HEK293 (cell line): ENCODE measurements around the gene C7orf57.

Source experiments
- CTCF ChIA-PET: fragments of 350-600 bp; formaldehyde crosslinking; extraction: SDS; loops from one replicate; lab custom pipeline; 2021; ENCODE audit warnings: antibody characterized with exemption; lab: Yijun Ruan, JAX
- POLR2A ChIA-PET: fragments of 300-600 bp; formaldehyde crosslinking; extraction: SDS; loops from one replicate; lab custom pipeline; 2020; ENCODE audit warnings: antibody characterized with exemption, inconsistent platforms; lab: Yijun Ruan, JAX
- H3K27ac ChIP-seq: fragments of 200-500 bp; sonication (Bioruptor generic); 2 replicates; pipeline ENCODE4 v1.5.1; 2014; ENCODE audit warnings: low read depth, low read length, control low read depth, inconsistent platforms; ENCODE audit errors: extremely low read depth
- H3K36me3 ChIP-seq, 2 experiments: fragments of 200-500 bp in 1 of 2; sonication (Bioruptor generic) in 1 of 2; 1 replicate in 1 of 2; 2 replicates in 1 of 2; pipeline ENCODE4 v1.5.1; 2014 to 2017; ENCODE audit warnings: inconsistent platforms in 2 of 2, low read length in 2 of 2; ENCODE audit not compliant: control insufficient read depth in 2 of 2, insufficient read depth in 1 of 2
- H3K4me1 ChIP-seq: fragments of 200-500 bp; sonication (Bioruptor generic); 2 replicates; pipeline ENCODE4 v1.5.1; 2014; ENCODE audit warnings: mild to moderate bottlenecking, low read length, inconsistent platforms; ENCODE audit not compliant: control insufficient read depth, insufficient read depth
- H3K4me3 ChIP-seq: 2 replicates; pipeline ENCODE4 v1.5.1; 2011; ENCODE audit warnings: low read depth, mild to moderate bottlenecking, control low read depth, low read length, moderate library complexity
- H3K9me3 ChIP-seq: fragments of 200-500 bp; sonication (Bioruptor generic); 2 replicates; pipeline ENCODE4 v1.5.1; 2014; ENCODE audit warnings: low read depth, low read length, inconsistent platforms; ENCODE audit not compliant: control insufficient read depth, insufficient read depth
- KLF8 ChIP-seq: fragments of 450-650 bp; formaldehyde crosslinking; IDR thresholded peaks from 2 replicates; pipeline ENCODE4 v1.5.1; 2016; ENCODE audit warnings: missing biosample characterization, missing genetic modification characterization
- KLF9 ChIP-seq: fragments of 450-650 bp; formaldehyde crosslinking; IDR thresholded peaks from 2 replicates; pipeline ENCODE4 v1.5.1; 2016; ENCODE audit warnings: missing biosample characterization, missing genetic modification characterization, low read depth
- ZEB2 ChIP-seq: fragments of 450-650 bp; formaldehyde crosslinking; IDR thresholded peaks from 2 replicates; pipeline ENCODE4 v1.5.1; 2016; ENCODE audit warnings: missing biosample characterization, missing genetic modification characterization
- ZFP41 ChIP-seq: fragments of 450-650 bp; formaldehyde crosslinking; IDR thresholded peaks from 2 replicates; pipeline ENCODE4 v1.5.1; 2016; ENCODE audit warnings: missing biosample characterization, missing genetic modification characterization, borderline replicate concordance
- ZFP69B ChIP-seq: fragments of 450-650 bp; formaldehyde crosslinking; IDR thresholded peaks from 2 replicates; pipeline ENCODE4 v1.5.1; 2016; ENCODE audit warnings: missing biosample characterization, missing genetic modification characterization
- ZIC2 ChIP-seq: fragments of 450-650 bp; formaldehyde crosslinking; IDR thresholded peaks from 2 replicates; pipeline ENCODE4 v1.5.1; 2016; ENCODE audit warnings: missing biosample characterization, missing genetic modification characterization
- ZNF311 ChIP-seq: fragments of 450-650 bp; formaldehyde crosslinking; IDR thresholded peaks from 2 replicates; pipeline ENCODE4 v1.5.1; 2017; ENCODE audit warnings: missing biosample characterization, missing genetic modification characterization, borderline replicate concordance
- ZNF549 ChIP-seq: fragments of 450-650 bp; IDR thresholded peaks from 2 replicates; pipeline ENCODE4 v1.5.1; 2018; ENCODE audit warnings: missing biosample characterization, missing genetic modification characterization, mild to moderate bottlenecking, inconsistent platforms, moderate library complexity
- ZNF658 ChIP-seq: fragments of 450-650 bp; formaldehyde crosslinking; IDR thresholded peaks from 2 replicates; pipeline ENCODE4; 2016; ENCODE audit warnings: missing biosample characterization, missing genetic modification characterization
- ZNF664 ChIP-seq: fragments of 450-650 bp; formaldehyde crosslinking; IDR thresholded peaks from 2 replicates; pipeline ENCODE4 v1.5.1; 2016; ENCODE audit warnings: missing biosample characterization, missing genetic modification characterization
- TF ChIP-seq, protein P1 (sequence below): fragments of 450-650 bp; formaldehyde crosslinking; IDR thresholded peaks from 2 replicates; pipeline ENCODE4 v1.5.0; 2017; ENCODE audit warnings: missing biosample characterization, missing genetic modification characterization, borderline replicate concordance
- TF ChIP-seq, protein P2 (sequence below): fragments of 450-650 bp; formaldehyde crosslinking; IDR thresholded peaks from 2 replicates; pipeline ENCODE4 v1.5.1; 2016; ENCODE audit warnings: missing biosample characterization, missing genetic modification characterization
- TF ChIP-seq, protein P3 (sequence below): fragments of 450-650 bp; formaldehyde crosslinking; IDR thresholded peaks from 2 replicates; pipeline ENCODE4 v1.5.1; 2016; ENCODE audit warnings: missing biosample characterization, missing genetic modification characterization, borderline replicate concordance
- TF ChIP-seq, protein P4 (sequence below): fragments of 450-650 bp; formaldehyde crosslinking; IDR thresholded peaks from 2 replicates; pipeline ENCODE4 v1.5.1; 2016; ENCODE audit warnings: missing biosample characterization, missing genetic modification characterization
- TF ChIP-seq, protein P5 (sequence below): fragments of 450-650 bp; formaldehyde crosslinking; IDR thresholded peaks from 2 replicates; pipeline ENCODE4 v1.5.1; 2017; ENCODE audit warnings: missing biosample characterization, missing genetic modification characterization

C7orf57 gene

DNA sequence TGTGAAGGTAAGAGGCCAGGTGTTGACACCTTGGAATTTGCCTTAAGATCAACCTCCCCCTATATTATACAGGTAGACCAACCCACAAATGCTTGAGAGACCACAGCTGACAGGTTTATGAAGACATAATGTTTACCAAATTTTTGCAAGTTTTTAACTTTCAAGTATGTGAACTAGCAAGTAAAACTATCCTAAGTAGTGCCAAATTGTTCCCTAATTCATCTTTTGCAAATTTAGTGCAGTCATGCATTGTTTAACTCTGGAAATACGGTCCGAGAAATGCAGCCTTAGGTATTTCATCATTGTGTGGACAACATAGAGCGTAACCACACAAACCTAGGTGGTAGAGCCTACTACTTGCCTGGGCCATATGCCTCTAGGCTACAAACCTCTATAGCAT, 64.4 kb downstream of the C7orf57 start:
- Histone ChIP-seq H3K4me1 (no peaks in the 10 kb centered on the region), H3K36me3 (peaks cover 13 to 80% of the 10 kb centered on the region in 2 experiments), H3K27ac (no peak overlapping the region), H3K9me3 (no peaks in the 10 kb centered on the region), H3K4me3 (no peak overlapping the region)
- TF ChIP-seq ZIC2 (tag by site-specific recombination) (no peak), KLF8 (tag by site-specific recombination) (no peak), ZNF664 (tag by site-specific recombination) (no peak), ZNF311 (tag by site-specific recombination) (no peak), KLF9 (tag by site-specific recombination) (no peak), ZNF549 (tag by site-specific recombination) (no peak), ZFP69B (tag by site-specific recombination) (no peak), ZFP41 (tag by site-specific recombination) (no peak), ZNF658 (tag by site-specific recombination) (no peak), ZEB2 (tag by site-specific recombination) (no peak)
- TF ChIP-seq, protein P1, sequence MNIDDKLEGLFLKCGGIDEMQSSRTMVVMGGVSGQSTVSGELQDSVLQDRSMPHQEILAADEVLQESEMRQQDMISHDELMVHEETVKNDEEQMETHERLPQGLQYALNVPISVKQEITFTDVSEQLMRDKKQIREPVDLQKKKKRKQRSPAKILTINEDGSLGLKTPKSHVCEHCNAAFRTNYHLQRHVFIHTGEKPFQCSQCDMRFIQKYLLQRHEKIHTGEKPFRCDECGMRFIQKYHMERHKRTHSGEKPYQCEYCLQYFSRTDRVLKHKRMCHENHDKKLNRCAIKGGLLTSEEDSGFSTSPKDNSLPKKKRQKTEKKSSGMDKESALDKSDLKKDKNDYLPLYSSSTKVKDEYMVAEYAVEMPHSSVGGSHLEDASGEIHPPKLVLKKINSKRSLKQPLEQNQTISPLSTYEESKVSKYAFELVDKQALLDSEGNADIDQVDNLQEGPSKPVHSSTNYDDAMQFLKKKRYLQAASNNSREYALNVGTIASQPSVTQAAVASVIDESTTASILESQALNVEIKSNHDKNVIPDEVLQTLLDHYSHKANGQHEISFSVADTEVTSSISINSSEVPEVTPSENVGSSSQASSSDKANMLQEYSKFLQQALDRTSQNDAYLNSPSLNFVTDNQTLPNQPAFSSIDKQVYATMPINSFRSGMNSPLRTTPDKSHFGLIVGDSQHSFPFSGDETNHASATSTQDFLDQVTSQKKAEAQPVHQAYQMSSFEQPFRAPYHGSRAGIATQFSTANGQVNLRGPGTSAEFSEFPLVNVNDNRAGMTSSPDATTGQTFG = no peak
- TF ChIP-seq, protein P2, sequence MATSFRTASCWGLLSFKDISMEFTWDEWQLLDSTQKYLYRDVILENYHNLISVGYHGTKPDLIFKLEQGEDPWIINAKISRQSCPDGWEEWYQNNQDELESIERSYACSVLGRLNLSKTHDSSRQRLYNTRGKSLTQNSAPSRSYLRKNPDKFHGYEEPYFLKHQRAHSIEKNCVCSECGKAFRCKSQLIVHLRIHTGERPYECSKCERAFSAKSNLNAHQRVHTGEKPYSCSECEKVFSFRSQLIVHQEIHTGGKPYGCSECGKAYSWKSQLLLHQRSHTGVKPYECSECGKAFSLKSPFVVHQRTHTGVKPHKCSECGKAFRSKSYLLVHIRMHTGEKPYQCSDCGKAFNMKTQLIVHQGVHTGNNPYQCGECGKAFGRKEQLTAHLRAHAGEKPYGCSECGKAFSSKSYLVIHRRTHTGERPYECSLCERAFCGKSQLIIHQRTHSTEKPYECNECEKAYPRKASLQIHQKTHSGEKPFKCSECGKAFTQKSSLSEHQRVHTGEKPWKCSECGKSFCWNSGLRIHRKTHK (tag by site-specific recombination) = no peak
- TF ChIP-seq, protein P3, sequence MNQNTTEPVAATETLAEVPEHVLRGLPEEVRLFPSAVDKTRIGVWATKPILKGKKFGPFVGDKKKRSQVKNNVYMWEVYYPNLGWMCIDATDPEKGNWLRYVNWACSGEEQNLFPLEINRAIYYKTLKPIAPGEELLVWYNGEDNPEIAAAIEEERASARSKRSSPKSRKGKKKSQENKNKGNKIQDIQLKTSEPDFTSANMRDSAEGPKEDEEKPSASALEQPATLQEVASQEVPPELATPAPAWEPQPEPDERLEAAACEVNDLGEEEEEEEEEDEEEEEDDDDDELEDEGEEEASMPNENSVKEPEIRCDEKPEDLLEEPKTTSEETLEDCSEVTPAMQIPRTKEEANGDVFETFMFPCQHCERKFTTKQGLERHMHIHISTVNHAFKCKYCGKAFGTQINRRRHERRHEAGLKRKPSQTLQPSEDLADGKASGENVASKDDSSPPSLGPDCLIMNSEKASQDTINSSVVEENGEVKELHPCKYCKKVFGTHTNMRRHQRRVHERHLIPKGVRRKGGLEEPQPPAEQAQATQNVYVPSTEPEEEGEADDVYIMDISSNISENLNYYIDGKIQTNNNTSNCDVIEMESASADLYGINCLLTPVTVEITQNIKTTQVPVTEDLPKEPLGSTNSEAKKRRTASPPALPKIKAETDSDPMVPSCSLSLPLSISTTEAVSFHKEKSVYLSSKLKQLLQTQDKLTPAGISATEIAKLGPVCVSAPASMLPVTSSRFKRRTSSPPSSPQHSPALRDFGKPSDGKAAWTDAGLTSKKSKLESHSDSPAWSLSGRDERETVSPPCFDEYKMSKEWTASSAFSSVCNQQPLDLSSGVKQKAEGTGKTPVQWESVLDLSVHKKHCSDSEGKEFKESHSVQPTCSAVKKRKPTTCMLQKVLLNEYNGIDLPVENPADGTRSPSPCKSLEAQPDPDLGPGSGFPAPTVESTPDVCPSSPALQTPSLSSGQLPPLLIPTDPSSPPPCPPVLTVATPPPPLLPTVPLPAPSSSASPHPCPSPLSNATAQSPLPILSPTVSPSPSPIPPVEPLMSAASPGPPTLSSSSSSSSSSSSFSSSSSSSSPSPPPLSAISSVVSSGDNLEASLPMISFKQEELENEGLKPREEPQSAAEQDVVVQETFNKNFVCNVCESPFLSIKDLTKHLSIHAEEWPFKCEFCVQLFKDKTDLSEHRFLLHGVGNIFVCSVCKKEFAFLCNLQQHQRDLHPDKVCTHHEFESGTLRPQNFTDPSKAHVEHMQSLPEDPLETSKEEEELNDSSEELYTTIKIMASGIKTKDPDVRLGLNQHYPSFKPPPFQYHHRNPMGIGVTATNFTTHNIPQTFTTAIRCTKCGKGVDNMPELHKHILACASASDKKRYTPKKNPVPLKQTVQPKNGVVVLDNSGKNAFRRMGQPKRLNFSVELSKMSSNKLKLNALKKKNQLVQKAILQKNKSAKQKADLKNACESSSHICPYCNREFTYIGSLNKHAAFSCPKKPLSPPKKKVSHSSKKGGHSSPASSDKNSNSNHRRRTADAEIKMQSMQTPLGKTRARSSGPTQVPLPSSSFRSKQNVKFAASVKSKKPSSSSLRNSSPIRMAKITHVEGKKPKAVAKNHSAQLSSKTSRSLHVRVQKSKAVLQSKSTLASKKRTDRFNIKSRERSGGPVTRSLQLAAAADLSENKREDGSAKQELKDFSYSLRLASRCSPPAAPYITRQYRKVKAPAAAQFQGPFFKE (tag by site-specific recombination) = no peak
- TF ChIP-seq, protein P4, sequence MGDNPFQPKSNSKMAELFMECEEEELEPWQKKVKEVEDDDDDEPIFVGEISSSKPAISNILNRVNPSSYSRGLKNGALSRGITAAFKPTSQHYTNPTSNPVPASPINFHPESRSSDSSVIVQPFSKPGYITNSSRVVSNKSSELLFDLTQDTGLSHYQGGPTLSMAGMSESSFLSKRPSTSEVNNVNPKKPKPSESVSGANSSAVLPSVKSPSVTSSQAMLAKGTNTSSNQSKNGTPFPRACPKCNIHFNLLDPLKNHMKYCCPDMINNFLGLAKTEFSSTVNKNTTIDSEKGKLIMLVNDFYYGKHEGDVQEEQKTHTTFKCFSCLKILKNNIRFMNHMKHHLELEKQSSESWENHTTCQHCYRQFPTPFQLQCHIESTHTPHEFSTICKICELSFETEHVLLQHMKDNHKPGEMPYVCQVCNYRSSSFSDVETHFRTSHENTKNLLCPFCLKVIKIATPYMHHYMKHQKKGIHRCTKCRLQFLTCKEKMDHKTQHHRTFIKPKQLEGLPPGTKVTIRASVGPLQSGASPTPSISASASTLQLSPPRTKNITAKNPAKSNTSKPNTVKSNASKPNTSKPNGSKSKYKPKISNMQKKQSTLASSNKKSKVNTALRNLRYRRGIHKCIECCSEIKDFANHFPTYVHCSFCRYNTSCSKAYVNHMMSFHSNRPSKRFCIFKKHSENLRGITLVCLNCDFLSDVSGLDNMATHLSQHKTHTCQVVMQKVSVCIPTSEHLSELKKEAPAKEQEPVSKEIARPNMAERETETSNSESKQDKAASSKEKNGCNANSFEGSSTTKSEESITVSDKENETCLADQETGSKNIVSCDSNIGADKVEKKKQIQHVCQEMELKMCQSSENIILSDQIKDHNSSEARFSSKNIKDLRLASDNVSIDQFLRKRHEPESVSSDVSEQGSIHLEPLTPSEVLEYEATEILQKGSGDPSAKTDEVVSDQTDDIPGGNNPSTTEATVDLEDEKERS = no peak
- TF ChIP-seq, protein P5, sequence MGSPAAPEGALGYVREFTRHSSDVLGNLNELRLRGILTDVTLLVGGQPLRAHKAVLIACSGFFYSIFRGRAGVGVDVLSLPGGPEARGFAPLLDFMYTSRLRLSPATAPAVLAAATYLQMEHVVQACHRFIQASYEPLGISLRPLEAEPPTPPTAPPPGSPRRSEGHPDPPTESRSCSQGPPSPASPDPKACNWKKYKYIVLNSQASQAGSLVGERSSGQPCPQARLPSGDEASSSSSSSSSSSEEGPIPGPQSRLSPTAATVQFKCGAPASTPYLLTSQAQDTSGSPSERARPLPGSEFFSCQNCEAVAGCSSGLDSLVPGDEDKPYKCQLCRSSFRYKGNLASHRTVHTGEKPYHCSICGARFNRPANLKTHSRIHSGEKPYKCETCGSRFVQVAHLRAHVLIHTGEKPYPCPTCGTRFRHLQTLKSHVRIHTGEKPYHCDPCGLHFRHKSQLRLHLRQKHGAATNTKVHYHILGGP = no peak
- CTCF ChIA-PET = interaction anchor here (0.9 to 1.3 kb wide), 3 partner anchors 10 to 112 kb away, joined by 3 to 8 read pairs (median 4); no protein-coding TSS in a partner anchor
- POLR2A ChIA-PET = interaction anchor here (3.3 kb wide), 1 partner anchor 11 kb away, joined by 11 read pairs; the partner anchor contains the start of gene UPP1
